GM04504 (cell line): ENCODE results near the gene SRA1.

ENCODE experiments used
- DNase-seq: peaks from one replicate; pipeline ENCODE4 v3.0.0-alpha.2; 2012; ENCODE audit warnings: low read depth

Gene SRA1

GRCh38 chr5:140549237-140550144 lies 7.8 kb downstream of the SRA1 start:
- DNase-seq = no peak

GRCh38 chr5:140548791-140549190 lies 8.5 kb downstream of the SRA1 start:
- DNase-seq = no peak

GRCh38 chr5:140548300-140548688 lies 9.0 kb downstream of the SRA1 start:
- DNase-seq = no peak

GRCh38 chr5:140547508-140548299 lies 9.6 kb downstream of the SRA1 start, which contains the start of gene EIF4EBP3:
EIF4EBP3 (plus strand) TSS chr5:140547662; CDS start chr5:140547738, 76 bp downstream.
- DNase-seq = peak; percentile 92

- no peak for DNase-seq
These were observed 10.3 kb downstream of the SRA1 start for GRCh38 chr5:140546851-140547507.

GRCh38 chr5:140545606-140546005 lies 11.7 kb downstream of the SRA1 start:
- DNase-seq = no peak

GRCh38 chr5:140544986-140545385 lies 12.3 kb downstream of the SRA1 start:
- DNase-seq = no peak

GRCh38 chr5:140542972-140543371 lies 14.3 kb downstream of the SRA1 start:
- no peak for DNase-seq

- DNase-seq = no peak
These were observed 17.0 kb downstream of the SRA1 start for GRCh38 chr5:140540227-140540626.

GRCh38 chr5:140524003-140524402 lies 33.3 kb downstream of the SRA1 start:
- no peak for DNase-seq

- DNase-seq = no peak
These were observed 44.1 kb downstream of the SRA1 start for GRCh38 chr5:140513124-140513523.

- DNase-seq = no peak
These were observed 47.4 kb downstream of the SRA1 start for GRCh38 chr5:140509898-140510297.

- DNase-seq = no peak
These were observed 54.4 kb downstream of the SRA1 start for GRCh38 chr5:140502834-140503233.
